HG03108 (cell line): ENCODE measurements around the gene ADA.
A peak's percentile ranks its signal among the peaks of the same experiment; 100 is the strongest.

Experiments used
- ATAC-seq: cut with Tn5 transposase; IDR thresholded peaks from one replicate; pipeline ENCODE4 v1.9.1; 2021; ENCODE audit warnings: moderate library complexity; ENCODE audit not compliant: unreplicated experiment

Gene ADA

GRCh38 chr20:44646023-44646640 is 5.4 kb downstream of the ADA start:
- peak; percentile 23 for ATAC-seq

GRCh38 chr20:44644667-44645131 is 6.8 kb downstream of the ADA start:
- ATAC-seq = no peak

- ATAC-seq = no peak
Measured at GRCh38 chr20:44644230-44644617, 7.3 kb downstream of the ADA start.

DNA sequence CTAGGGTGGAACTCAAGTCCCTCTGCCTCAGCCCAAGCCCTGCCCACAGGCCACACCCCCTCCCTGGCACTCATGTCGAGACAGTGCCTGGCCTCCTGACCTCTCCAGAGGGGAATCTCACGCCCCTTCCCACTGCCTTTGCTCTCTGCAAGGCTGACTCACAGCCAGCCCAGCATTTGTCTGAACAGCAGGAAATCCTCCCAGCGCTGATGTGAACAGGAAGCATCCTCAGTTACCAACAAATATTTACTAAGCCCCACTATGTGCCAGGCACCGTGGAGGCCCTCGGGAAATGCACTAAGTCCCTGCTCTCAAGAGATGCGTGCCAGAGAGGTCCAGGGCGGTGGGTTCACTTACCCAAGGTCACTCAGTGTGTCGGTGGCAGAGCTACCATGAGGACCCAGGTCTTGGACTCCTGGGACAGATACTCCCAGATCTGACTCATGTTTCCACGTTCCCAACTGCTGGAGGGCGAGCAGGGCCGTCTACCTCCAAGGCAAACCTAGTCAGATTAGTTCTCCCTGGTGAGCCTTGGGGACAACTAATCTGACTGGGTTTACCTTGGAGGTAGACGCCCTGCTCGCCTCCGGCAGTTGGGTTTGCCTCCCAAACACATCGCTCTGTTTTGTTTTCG is 7.8 kb downstream of the ADA start:
- ATAC-seq = no peak

DNA sequence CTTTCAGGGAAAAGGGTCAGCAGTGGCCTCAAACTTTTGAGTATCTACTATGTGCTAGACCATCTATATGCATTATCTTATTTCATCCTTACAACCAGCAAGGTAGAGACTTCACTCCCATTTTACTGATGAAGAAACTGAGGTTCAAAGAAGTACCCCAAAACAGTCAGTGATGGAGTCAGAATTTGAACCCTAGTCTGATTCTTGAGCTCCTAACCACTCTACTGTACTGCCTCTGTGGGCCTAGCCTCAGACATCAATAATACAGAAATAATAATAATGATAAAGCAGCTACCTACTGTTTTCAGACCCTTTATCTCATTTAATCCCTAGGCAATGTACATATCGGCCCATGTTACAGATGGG is 8.4 kb downstream of the ADA start:
- ATAC-seq = no peak

DNA sequence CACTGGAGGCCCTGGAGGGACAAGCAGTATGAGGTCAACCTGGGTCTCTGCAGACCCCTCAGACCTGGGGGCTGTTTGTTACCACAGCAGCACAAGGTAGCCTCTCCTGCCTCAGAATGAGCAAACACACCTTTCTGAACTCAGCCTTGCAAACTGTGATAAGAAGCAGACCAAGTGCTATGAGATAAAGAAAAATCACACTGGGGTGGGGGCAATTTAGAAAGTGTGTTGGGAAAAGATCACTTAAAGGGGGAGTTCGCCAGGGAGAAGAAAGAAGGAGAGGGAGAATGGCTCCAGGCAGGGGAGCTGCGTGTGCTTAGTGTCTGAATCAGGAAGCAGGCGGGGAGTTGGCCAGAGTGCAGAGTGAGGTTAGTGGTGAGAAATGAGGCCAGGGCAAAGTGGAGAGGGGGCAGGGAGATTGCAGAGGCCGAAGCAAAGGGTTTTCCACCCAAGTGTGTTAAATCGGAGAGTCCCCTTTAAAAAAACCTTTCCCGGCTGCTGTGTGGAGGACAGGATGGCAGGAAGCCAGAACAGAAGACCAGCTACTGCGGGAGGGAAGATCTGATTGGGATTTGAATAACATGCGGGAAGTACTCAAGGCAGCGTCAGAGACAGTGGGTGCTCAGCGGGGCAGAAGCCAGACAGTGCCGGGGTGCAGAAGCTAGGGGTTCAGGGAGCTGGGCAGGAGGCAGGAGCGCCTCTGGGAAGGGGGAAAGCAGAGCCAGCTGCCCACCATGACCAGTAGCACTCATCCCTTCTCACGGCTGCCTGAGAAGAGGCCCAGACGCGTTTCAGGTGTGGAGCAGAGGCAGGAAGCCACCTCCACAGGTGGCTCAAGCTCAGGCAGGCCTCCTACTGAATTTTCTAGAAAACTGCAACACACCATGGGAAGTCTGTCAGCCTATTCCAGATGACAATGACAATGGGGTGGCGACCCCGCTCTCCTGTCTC is 9.0 kb downstream of the ADA start:
- ATAC-seq = peak; percentile 30

DNA sequence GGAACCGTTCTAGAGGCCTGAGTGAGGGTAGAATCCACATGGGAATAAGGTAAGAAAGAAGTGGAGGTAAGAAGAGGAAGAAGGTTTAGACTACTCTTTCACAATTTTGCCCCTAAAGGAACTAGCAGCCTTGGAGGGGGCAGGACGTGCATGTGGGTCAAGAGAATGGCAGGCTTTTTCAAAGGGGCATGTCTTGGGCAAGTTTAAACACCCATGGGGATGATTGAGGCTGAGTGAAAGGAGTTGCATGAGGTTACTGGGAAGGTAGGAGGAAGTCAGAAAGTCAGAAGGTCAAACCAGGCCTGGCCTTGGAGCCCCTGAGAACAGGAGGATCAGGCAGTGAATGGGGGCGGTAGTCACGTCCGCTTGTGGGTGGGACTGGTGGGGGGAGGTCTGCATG is 10.2 kb downstream of the ADA start:
- no peak for ATAC-seq

- no peak for ATAC-seq
Measured at GRCh38 chr20:44640522-44640921, 11.0 kb downstream of the ADA start.

GRCh38 chr20:44637522-44638372 is 13.8 kb downstream of the ADA start:
- ATAC-seq = no peak

DNA sequence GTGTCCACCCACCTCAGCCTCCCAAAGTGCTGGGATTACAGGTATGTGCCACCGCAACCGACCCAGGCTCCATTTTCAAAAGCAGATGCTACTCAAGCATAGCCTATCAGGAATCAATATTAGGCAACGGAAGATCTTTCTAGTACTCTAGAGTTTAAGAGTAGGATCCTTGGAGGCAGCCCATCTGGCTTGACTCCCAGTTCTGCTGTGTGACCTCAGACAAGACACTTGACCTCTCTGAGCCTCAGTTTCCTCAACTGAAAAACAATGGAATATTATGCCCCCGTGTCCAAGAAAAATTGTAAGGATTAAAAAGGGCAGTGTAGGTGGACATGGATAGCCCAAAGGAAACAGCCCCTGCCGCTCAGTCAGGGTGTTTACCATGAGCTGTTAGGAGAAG is 14.5 kb downstream of the ADA start:
- no peak for ATAC-seq

- ATAC-seq = no peak
Measured at GRCh38 chr20:44635877-44636276, 15.6 kb downstream of the ADA start.

- ATAC-seq = no peak
Measured at GRCh38 chr20:44633872-44634600, 17.5 kb downstream of the ADA start.

DNA sequence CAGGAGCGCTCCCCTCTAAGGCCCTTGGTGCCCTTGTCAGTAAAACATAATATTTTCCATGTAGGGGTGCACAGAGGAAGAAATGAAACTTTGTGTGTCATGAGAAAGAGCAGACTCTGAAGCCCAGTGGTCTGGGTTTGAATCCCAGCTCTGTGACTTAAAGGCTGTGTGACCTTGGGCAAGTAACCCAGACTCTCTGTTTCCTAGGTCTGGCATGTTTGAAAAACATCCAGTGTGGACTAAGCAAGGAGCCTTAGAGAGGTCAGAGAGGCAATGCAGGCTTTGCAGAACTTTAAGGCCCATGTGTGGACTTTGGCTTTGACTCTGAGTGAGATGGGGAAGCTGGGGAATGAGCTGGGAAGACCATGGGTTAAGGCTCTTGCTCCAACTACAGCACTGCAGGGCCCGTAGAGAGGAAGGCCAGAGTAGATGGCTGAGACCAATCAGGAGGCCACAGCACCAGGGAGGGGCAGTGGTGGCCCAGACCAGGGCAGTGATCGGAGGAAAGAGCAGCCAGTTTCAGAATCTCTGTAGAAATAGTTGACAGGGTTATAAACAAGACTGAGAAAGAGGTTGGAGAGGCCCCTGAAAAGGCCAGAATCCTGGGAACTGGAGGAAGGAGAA is 18.2 kb downstream of the ADA start:
- no peak for ATAC-seq

DNA sequence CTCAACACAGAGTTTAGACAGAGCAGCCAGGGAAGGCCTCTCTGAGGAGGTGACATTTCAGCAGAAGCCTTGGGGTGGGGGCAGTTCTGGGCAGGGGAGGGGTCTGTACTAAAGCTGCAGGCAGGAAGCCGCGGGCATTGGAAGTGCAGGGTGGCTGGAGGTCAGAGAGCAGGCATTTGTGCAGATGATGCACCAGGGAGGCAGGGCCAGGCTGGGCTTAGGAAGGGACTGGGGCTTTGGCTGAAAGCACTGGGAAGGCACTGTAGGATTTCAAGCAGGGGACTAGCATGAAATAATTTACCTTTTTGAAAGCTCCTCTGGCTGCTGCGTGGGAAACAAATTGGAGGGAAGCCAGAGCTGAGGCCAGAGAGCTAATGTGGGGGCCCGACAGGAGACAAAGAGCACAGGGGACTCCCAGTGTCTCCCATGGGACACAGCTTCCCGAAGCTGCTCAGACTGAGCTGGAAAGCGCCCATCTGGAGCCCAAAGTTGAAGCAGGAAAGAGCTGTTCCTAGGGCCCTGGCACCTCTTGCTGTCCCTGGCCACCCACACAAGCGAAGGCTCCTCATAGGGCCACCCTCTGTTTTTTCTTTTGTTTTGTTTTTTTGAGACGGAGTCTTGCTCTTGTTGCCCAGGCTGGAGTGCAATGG is 19.3 kb downstream of the ADA start:
- no peak for ATAC-seq

GRCh38 chr20:44630297-44630696 is 21.2 kb downstream of the ADA start:
- no peak for ATAC-seq

- ATAC-seq = no peak
Measured at GRCh38 chr20:44629542-44629941, 22.0 kb downstream of the ADA start.

GRCh38 chr20:44629017-44629385 is 22.5 kb downstream of the ADA start:
- ATAC-seq = no peak

DNA sequence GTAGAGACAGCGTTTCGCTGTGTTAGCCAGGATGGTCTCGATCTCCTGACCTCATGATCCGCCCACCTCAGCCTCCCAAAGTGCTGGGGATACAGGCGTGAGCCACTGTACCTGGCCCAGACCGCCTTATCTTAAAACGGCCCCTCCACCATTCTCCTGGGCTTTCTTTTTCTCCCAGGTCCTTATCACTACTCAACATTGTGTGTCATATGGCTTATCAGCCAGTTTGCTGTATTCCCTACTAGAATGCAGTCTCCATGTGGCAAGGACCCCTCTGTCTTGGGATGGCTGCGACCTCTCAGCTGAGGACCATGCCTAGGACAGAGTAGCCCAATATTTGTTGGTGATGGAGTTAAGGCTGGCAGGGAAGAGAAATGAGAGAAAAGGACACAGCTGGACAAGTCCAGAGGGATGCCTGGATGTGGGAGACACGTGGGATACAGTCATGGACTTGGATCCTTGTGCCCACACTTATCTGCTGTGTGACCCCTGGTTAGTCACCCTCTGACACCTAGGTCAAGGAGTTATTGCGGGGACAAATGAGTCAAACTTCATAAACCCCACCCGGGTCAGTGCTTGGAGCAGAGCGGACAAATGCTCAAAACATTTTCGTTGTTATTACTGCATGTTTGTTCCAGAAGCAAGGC is 24.0 kb downstream of the ADA start:
- ATAC-seq = no peak

DNA sequence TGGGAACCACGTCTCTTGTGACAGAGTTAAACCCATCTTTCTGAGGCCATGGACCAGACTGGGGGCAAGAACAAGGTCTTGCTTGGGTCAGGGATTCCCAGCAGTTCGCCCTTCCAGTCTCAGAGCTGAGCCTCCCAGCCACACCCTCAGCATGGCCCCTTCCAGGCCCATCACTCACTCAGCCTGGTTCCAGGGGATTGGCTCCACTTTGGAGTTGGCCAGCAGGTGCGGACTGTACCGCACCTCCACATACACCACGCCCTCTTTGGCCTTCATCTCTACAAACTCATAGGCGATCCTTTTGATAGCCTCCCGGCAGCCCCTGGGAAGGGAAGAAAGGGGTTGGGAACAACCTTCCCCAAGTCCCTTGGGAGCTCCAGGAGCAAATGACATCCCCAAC is 25.2 kb downstream of the ADA start:
- no peak for ATAC-seq
